ENCODE measurements around the gene PRKRA.
"Not testable (repeated sequence)": the region's sequence is repeated elsewhere in the genome, so short reads cannot be mapped to it uniquely, and the experiment has no call there.

The PRKRA gene

GRCh38 chr2:178469219-178469849 lies 18.4 kb upstream of the PRKRA start:
- H3K4me3 ChIP-seq (ENCODE audit: low read depth, low read length), result no peak overlapping the region

- no peak overlapping the region for H3K4me3 ChIP-seq (ENCODE audit: low read depth, low read length)
Measured at GRCh38 chr2:178457390-178457886, 6.5 kb upstream of the PRKRA start.

- no peak overlapping the region for H3K4me3 ChIP-seq (ENCODE audit: low read depth, low read length)
Measured at GRCh38 chr2:178455947-178456346, 5.0 kb upstream of the PRKRA start.

GRCh38 chr2:178452870-178453269 lies 1.9 kb upstream of the PRKRA start:
- H3K4me3 ChIP-seq (ENCODE audit: low read depth, low read length), result no peak overlapping the region

GRCh38 chr2:178452334-178452733 lies 1.4 kb upstream of the PRKRA start:
- no peak overlapping the region for H3K4me3 ChIP-seq (ENCODE audit: low read depth, low read length)

- H3K4me3 ChIP-seq (ENCODE audit: low read depth, low read length), result peak overlapping the region; percentile 90
Measured at GRCh38 chr2:178450524-178450773, 526 bp downstream of the PRKRA start.

DNA sequence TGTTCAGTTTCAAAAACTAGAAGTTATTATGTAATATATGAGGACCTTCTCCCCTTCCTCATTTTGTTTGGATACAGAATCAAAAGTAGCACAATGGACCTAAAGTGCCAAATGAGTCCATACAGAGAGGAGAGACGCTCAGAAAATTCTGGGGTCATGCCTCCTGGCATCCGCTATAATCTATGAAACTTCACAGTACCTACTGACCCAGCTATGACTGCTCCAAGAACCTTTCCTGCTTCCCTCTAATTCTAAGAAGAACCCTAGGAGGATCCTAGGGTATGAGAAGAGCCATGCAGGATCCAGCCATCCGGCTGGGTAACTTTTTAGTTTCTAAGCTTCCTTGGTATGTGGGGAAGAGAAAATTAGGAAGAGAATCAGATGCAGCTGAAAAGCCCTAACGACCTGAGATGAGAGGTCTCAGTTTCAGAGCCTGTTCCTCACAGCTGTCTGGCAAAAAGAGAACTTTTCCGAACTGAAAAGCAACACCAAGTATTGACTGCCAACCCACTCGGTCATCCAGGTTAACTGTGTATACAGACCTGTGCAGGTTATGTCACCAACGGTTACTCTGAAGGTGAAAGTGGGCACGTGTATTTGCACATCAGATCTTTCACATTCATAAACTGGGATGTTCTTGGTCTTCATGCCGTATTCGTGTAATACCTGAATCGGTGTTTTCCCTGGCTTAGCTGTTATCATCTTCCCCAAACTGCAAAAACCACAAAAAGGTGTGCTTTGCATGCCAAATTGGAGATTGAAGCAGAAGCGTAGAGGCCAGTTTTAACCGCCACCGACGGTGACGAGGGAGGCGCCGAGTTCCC lies 1.1 kb downstream of the PRKRA start:
- H3K4me3 ChIP-seq (ENCODE audit: low read depth, low read length), result peak overlapping the region; percentile 90

DNA sequence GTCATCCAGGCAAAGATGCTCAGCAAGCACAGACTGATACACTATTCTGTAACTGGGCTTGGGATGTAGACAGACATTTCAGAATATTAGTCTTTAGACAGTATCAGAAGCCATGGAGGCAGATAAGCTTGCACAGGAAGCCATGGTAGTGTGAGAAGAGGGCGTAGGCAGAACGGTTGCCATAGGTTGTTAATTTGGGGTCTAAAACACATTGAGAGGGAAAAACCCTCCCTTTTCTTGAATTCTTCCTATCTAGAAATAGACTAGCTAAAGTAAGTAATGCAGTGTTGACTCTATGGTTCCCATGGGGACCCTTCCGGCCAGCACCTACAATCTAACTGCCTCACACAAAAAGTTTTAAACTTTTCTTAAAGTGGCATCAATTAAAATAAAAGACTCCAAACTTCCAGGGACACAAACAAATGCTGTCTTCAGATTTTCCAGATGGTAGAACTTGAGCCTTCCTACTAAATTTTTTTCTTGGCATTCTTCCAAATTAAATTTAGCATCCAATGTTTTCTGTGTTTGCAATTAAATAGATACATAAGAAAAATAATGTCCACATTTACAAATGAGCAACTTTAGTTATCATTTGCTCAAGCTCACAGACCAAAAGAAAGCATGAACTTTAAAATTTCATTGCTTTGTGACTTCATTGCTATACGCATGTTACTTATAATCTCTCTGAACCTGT lies 1.9 kb downstream of the PRKRA start:
- no peak overlapping the region for H3K4me3 ChIP-seq (ENCODE audit: low read depth, low read length)

DNA sequence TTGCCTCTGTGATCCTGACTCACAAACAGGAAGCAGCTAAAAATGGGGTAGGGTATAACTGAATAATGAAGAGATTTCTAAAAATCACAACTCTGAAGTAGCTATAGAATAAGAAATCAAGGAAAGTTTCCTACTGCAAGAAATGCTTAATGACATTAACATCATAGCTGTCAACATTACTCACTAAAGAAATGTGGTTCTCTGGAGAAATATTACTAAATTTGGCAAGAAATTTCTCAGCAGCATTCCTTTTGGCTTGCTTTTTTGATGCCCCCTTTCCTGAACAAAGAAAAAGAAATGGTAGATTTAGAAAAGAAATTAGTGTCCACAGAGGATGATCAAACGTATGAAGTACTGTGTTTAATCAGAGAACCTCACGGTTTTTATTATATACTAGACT lies 9.5 kb downstream of the PRKRA start:
- no peak overlapping the region for H3K4me3 ChIP-seq (ENCODE audit: low read depth, low read length)

DNA sequence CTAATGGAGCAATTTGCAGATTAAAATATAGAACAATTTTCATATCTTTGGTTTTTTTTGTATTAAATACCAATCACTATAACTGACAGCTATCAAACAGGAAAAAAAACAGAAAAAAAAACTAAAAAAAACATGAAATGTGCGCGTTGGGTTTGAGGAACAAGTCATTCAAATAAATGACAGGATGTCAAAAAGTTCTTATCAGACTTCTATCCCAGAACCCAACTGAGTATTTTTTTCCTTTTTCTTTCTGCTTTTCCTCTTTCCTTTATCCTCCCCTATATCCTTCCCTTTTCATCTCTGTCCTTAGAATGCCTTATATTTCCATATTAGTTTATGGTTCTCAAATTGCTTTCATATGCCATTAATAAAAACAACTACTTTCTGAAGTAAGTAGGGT lies 14.3 kb downstream of the PRKRA start:
- no peak overlapping the region for H3K4me3 ChIP-seq (ENCODE audit: low read depth, low read length)

GRCh38 chr2:178429336-178429735 lies 21.6 kb downstream of the PRKRA start:
- no peak overlapping the region for H3K4me3 ChIP-seq (ENCODE audit: low read depth, low read length)

GRCh38 chr2:178428396-178428806 lies 22.6 kb downstream of the PRKRA start:
- H3K4me3 ChIP-seq (ENCODE audit: low read depth, low read length), result no peak overlapping the region

DNA sequence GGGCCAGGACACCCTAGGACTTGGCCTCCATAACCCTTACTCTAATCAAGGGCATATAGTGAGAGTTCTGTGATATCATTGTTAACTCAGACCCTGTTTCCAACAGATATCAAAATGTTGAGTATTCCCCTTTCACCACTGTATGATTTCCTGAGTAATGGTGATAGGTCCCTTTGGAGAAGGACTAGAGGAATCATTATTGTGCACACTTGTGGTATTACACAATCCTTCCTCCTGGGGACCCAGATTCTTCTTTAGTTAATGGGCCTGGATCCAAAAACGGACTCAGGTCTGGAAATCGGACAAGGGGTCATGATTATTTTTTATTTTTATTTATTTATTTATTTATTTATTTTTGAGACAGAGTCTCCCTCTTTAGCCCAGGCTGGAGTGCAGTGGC lies 23.5 kb downstream of the PRKRA start:
- H3K4me3 ChIP-seq (ENCODE audit: low read depth, low read length), result no peak overlapping the region

GRCh38 chr2:178426388-178426787 lies 24.6 kb downstream of the PRKRA start:
- H3K4me3 ChIP-seq (ENCODE audit: low read depth, low read length), result no peak overlapping the region

DNA sequence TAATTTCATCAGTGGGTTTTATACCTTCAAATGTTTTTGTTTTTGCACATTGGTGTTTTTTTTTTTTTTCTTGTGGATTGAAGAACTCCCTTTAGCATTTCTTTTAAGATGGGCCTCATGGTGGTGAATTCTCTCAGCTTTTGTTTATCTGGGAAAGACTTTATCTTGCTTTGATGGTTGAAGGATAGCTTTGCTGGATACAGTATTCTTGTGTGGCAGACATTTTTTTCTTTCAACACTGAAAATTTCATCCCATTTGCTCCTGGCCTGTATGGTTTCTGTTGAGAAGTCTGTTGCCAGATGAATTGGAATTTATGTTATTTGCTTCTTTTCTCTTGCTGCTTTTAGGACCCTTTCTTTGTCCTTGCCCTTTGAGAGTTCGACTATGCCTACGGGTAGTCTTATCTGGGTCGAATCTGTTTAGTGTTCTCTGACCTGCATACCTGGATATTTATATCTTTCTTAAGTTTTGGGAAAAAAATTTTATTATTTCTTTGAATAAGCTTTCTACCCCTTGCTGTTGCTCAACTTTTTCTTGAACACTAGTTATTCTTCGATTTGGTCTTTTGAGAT lies 25.6 kb downstream of the PRKRA start:
- H3K4me3 ChIP-seq (ENCODE audit: low read depth, low read length), result no peak overlapping the region

DNA sequence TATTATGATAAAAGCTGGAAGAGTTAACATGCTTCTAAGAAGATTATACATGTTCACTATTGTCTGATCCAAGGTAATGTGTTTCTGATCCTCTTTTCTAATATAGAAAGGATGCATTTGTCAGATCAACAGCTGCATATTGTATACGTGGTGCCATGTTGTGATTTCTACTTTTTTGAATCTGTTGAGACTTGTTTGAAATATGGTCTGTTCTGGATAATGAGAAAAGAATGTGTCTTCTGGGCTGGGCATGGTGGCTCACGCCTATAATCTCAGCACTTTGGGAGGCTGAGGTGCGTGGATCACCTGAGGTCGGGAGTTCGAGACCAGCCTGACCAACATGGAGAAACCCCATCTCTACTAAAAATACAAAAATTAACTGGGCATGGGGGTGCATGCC lies 27.2 kb downstream of the PRKRA start:
- H3K4me3 ChIP-seq (ENCODE audit: low read depth, low read length), result not testable (repeated sequence)

DNA sequence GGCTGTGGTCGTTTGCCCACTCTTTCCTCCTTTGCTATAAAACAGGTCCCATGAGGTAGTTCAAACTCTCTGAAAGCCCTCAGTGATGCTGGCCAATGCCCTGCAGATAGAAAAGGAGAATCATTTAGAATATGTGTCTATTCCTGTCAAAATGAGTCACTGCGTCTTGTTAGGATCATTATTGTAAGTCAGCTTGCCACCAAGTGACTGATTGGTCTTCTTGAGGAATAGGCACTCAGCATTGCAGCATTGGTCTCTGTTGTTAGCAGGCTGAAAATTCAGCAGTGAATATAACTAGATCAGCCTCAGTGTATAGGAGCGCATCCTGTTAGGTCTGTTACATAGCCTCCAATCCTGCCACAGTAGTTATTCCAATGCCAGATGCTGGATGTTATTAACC lies 28.9 kb downstream of the PRKRA start:
- no peak overlapping the region for H3K4me3 ChIP-seq (ENCODE audit: low read depth, low read length)

- H3K4me3 ChIP-seq (ENCODE audit: low read depth, low read length), result no peak overlapping the region
Measured at GRCh38 chr2:178420463-178420999, 30.4 kb downstream of the PRKRA start.

GRCh38 chr2:178419123-178419522 lies 31.9 kb downstream of the PRKRA start:
- H3K4me3 ChIP-seq (ENCODE audit: low read depth, low read length), result no peak overlapping the region

- no peak overlapping the region for H3K4me3 ChIP-seq (ENCODE audit: low read depth, low read length)
Measured at GRCh38 chr2:178418426-178418825, 32.5 kb downstream of the PRKRA start.

DNA sequence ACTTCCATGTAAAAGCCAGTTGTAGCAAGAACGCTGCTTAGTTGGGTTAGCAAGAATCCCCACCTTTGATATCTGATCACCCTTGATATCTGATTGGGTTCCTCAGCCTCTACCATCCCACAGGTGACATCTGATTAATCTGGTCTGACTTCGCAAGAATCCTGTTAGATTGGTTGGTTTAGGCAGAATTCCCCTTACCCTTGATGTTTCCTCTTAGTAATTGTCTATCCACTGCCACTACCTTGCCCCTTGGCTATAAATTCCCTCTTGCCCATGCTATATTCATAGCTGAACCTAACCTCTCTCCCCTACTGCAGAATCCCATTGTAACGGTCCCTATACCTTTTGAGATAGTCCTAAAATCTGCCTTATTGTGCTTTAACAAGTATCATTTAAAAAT lies 33.1 kb downstream of the PRKRA start:
- H3K4me3 ChIP-seq (ENCODE audit: low read depth, low read length), result no peak overlapping the region
